ENCODE measurements around the gene SLC12A8.

Gene SLC12A8

GRCh38 chr3:125212509-125213363, at the start of gene SLC12A8:
SLC12A8 (minus strand) TSS chr3:125212748; CDS start chr3:125211349, 1,399 bp downstream.
- H3K4me3 ChIP-seq (ENCODE audit: low read length), result peak within 1 kb of the TSS; percentile 61
- no peak for DNase-seq (ENCODE audit: low read depth)
- no peak for TF ChIP-seq CTCF (conservative IDR thresholded peaks at IDR 0.05; ENCODE audit: low read depth, low read length)

- no peak overlapping the region for H3K4me3 ChIP-seq (ENCODE audit: low read length)
- no peak for TF ChIP-seq CTCF (conservative IDR thresholded peaks at IDR 0.05; ENCODE audit: low read depth, low read length)
- no peak for DNase-seq (ENCODE audit: low read depth)
Observed at GRCh38 chr3:125262161-125262560, 49.6 kb upstream of the SLC12A8 start.

GRCh38 chr3:125261031-125261430, 48.5 kb upstream of the SLC12A8 start:
- no peak for DNase-seq (ENCODE audit: low read depth)
- H3K4me3 ChIP-seq (ENCODE audit: low read length), result no peak overlapping the region
- TF ChIP-seq CTCF (conservative IDR thresholded peaks at IDR 0.05; ENCODE audit: low read depth, low read length), result no peak

- H3K4me3 ChIP-seq (ENCODE audit: low read length), result no peak overlapping the region
- DNase-seq (ENCODE audit: low read depth), result no peak
- TF ChIP-seq CTCF (conservative IDR thresholded peaks at IDR 0.05; ENCODE audit: low read depth, low read length), result no peak
Observed at GRCh38 chr3:125260158-125260557, 47.6 kb upstream of the SLC12A8 start.

- no peak overlapping the region for H3K4me3 ChIP-seq (ENCODE audit: low read length)
- DNase-seq (ENCODE audit: low read depth), result no peak
- no peak for TF ChIP-seq CTCF (conservative IDR thresholded peaks at IDR 0.05; ENCODE audit: low read depth, low read length)
Observed at GRCh38 chr3:125257536-125257935, 45.0 kb upstream of the SLC12A8 start.

GRCh38 chr3:125256675-125257074, 44.1 kb upstream of the SLC12A8 start:
- no peak for DNase-seq (ENCODE audit: low read depth)
- H3K4me3 ChIP-seq (ENCODE audit: low read length), result no peak overlapping the region
- TF ChIP-seq CTCF (conservative IDR thresholded peaks at IDR 0.05; ENCODE audit: low read depth, low read length), result no peak

- H3K4me3 ChIP-seq (ENCODE audit: low read length), result no peak overlapping the region
- no peak for DNase-seq (ENCODE audit: low read depth)
- no peak for TF ChIP-seq CTCF (conservative IDR thresholded peaks at IDR 0.05; ENCODE audit: low read depth, low read length)
Observed at GRCh38 chr3:125250973-125251372, 38.4 kb upstream of the SLC12A8 start.
